HCT116 (cell line): ENCODE results near the gene OR7G1. TPM values are rescaled to one million over a fixed set of nuclear protein-coding genes. Genes with fewer than 3 reads are reported as not detected.

Source experiments
- ATAC-seq: fragments of 200-7000 bp; cut with Tn5 transposase; 2 replicates; pipeline ENCODE4 v1.9.1; 2020; ENCODE audit warnings: mild to moderate bottlenecking, moderate library complexity
- BruUV-seq: library from RNA; stranded (reverse); fragments of 400-500 nt; replicated peaks from 2 replicates; lab custom pipeline; 2021; lab: Mats Ljungman, UMichigan
- CTCF ChIA-PET: fragments of 300-600 bp; sonication (Branson Sonifier 250); formaldehyde crosslinking; loops from one replicate; lab custom pipeline; 2021; ENCODE audit warnings: antibody characterized with exemption; lab: Charles Lee
- POLR2A ChIA-PET: fragments of 300-600, 350-600 bp; sonication (Branson Sonifier 250); formaldehyde crosslinking; loops from one replicate; lab custom pipeline; 2021; ENCODE audit warnings: antibody characterized with exemption; lab: Charles Lee
- RAD21 ChIA-PET, 2 experiments: fragments of 300-600 bp; sonication (Branson Sonifier 250); formaldehyde crosslinking; loops; one replicate each; lab custom pipeline; 2023; ENCODE audit warnings: low total read pairs in 2 of 2; ENCODE audit not compliant: uncharacterized antibody in 2 of 2, unreplicated experiment in 2 of 2, low non-redundant PET in 1 of 2; lab: Charles Lee
- DNase-seq: peaks from one replicate; pipeline ENCODE4 v3.0.0-alpha.2; 2010; ENCODE audit warnings: low read depth, low spot score
- H2AFZ ChIP-seq: fragments of 200-600 bp; shearing (Covaris generic), sonication (generic); 2 replicates; pipeline ENCODE4 v1.6.1; 2017; ENCODE audit warnings: low read depth, mixed run types, mixed read lengths, antibody characterized with exemption, low read length; ENCODE audit not compliant: poor library complexity, severe bottlenecking
- H3K27ac ChIP-seq: 2 replicates; pipeline ENCODE4 v1.5.1; 2012; ENCODE audit warnings: low read depth, low read length
- H3K27me3 ChIP-seq: fragments of 200-600 bp; sonication (generic); 2 replicates; pipeline ENCODE4 v1.6.1; 2016; ENCODE audit warnings: mixed run types, low read length, mixed read lengths; ENCODE audit not compliant: insufficient read depth
- H3K36me3 ChIP-seq, 2 experiments: fragments of 200-500 bp in 1 of 2; fragments of 200-600 bp in 1 of 2; sonication (Bioruptor generic) in 1 of 2; sonication (generic) in 1 of 2; 2 replicates each; pipeline versions ENCODE4 v1.5.1 to v1.6.1; 2014 to 2016; ENCODE audit warnings: low read length in 2 of 2, inconsistent platforms in 1 of 2, mixed read lengths in 1 of 2, mixed run types in 1 of 2; ENCODE audit not compliant: insufficient read depth in 2 of 2, control insufficient read depth in 1 of 2
- H3K4me1 ChIP-seq, 2 experiments: fragments of 200-600 bp in 1 of 2; sonication (generic) in 1 of 2; 2 replicates each; pipeline versions ENCODE4 v1.5.1 to v1.6.1; 2012 to 2017; ENCODE audit warnings: low read length in 2 of 2, inconsistent platforms in 1 of 2, mild to moderate bottlenecking in 1 of 2, mixed read lengths in 1 of 2, mixed run types in 1 of 2, moderate library complexity in 1 of 2; ENCODE audit not compliant: insufficient read depth in 2 of 2, control insufficient read depth in 1 of 2
- H3K4me2 ChIP-seq: fragments of 200-600 bp; sonication (generic); 2 replicates; pipeline ENCODE4 v1.6.1; 2017; ENCODE audit warnings: mixed run types, low read length, mixed read lengths
- H3K4me3 ChIP-seq, 2 experiments: fragments of 200-600 bp in 1 of 2; sonication (generic) in 1 of 2; replicated peaks in 1 of 2; 2 replicates each; pipeline ENCODE4 v1.5.1; 2011 to 2016; ENCODE audit warnings: low read length in 2 of 2, control low read depth in 1 of 2, low read depth in 1 of 2, mild to moderate bottlenecking in 1 of 2, mixed read lengths in 1 of 2, mixed run types in 1 of 2
- H3K79me2 ChIP-seq: fragments of 200-600 bp; sonication (generic); 2 replicates; pipeline ENCODE4 v1.6.1; 2017; ENCODE audit warnings: mild to moderate bottlenecking, mixed run types, low read length, moderate library complexity, mixed read lengths; ENCODE audit not compliant: insufficient read depth
- H3K9ac ChIP-seq: fragments of 200-600 bp; sonication (generic); 2 replicates; pipeline ENCODE4 v1.6.1; 2016; ENCODE audit warnings: low read length, mixed read lengths
- H3K9me2 ChIP-seq: fragments of 200-600 bp; sonication (generic), shearing (Covaris generic); 2 replicates; pipeline ENCODE4 v1.6.1; 2017; ENCODE audit warnings: mixed run types, mild to moderate bottlenecking, moderate library complexity; ENCODE audit not compliant: insufficient read depth
- H3K9me3 ChIP-seq, 2 experiments: fragments of 200-500 bp in 1 of 2; fragments of 200-600 bp in 1 of 2; sonication (Bioruptor generic) in 1 of 2; sonication (generic) in 1 of 2; 2 replicates each; pipeline ENCODE4 v1.6.1; 2014 to 2017; ENCODE audit warnings: low read length in 2 of 2, mixed read lengths in 2 of 2, inconsistent platforms in 1 of 2, low read depth in 1 of 2, mild to moderate bottlenecking in 1 of 2, mixed run types in 1 of 2, moderate library complexity in 1 of 2; ENCODE audit not compliant: control insufficient read depth in 1 of 2, insufficient read depth in 1 of 2
- H4K20me1 ChIP-seq: fragments of 200-600 bp; sonication (generic), shearing (Covaris generic); 2 replicates; pipeline ENCODE4 v1.6.1; 2017; ENCODE audit warnings: mixed run types, mild to moderate bottlenecking, moderate library complexity; ENCODE audit not compliant: insufficient read depth
- EZH2phosphoT487 ChIP-seq: fragments of 200-600 bp; IDR thresholded peaks from 2 replicates; pipeline ENCODE4 v1.6.1; 2018; ENCODE audit warnings: antibody characterized with exemption, borderline replicate concordance
- POLR2A ChIP-seq: IDR thresholded peaks from 2 replicates; pipeline ENCODE4 v1.7.0; 2011; ENCODE audit warnings: borderline replicate concordance; ENCODE audit not compliant: insufficient read depth, insufficient read length; ENCODE audit errors: extremely low read depth
- POLR2AphosphoS5 ChIP-seq: IDR thresholded peaks from 2 replicates; pipeline ENCODE4 v1.6.1; 2011; ENCODE audit warnings: mild to moderate bottlenecking, low read depth, low read length, moderate library complexity
- SP1 ChIP-seq: IDR thresholded peaks from 2 replicates; pipeline ENCODE4 v1.6.1; 2012; ENCODE audit warnings: low read depth
- ZNF274 ChIP-seq: fragments of 200-500 bp; sonication (Bioruptor generic); IDR thresholded peaks from 2 replicates; pipeline ENCODE4 v1.6.1; 2014; ENCODE audit warnings: mild to moderate bottlenecking, low read depth, low read length, inconsistent platforms
- intact Hi-C: fragments of 100-400 bp; cut with micrococcal nuclease; formaldehyde crosslinking; loops from 2 replicates; pipeline ENCODE4 v1.10.0; 2022
- total RNA-seq: library from RNA; stranded (reverse); gene quantifications from one replicate; pipeline ENCODE4 v1.2.1, GENCODE V29; 2021; ENCODE audit not compliant: unreplicated experiment
- TF ChIP-seq, protein P1 (sequence below): IDR thresholded peaks from 2 replicates; pipeline ENCODE4 v1.6.1; 2012
- TF ChIP-seq, protein P2 (sequence below): IDR thresholded peaks from 2 replicates; pipeline ENCODE4 v1.6.1; 2012
- TF ChIP-seq, protein P3 (sequence below): IDR thresholded peaks from 2 replicates; pipeline ENCODE4 v1.6.1; 2012; ENCODE audit warnings: low read depth
- TF ChIP-seq, protein P4 (sequence below), 3 experiments: fragments of 200-600 bp in 1 of 3; sonication (generic) in 1 of 3; IDR thresholded peaks in 2 of 3; conservative IDR thresholded peaks in 1 of 3; 2 replicates each; pipeline ENCODE4 v1.5.1; 2012 to 2017; ENCODE audit warnings: low read depth in 2 of 3, low read length in 2 of 3, antibody characterized with exemption in 1 of 3, borderline replicate concordance in 1 of 3, control low read depth in 1 of 3, mild to moderate bottlenecking in 1 of 3, mixed read lengths in 1 of 3, mixed run types in 1 of 3, moderate library complexity in 1 of 3; ENCODE audit not compliant: insufficient read depth in 1 of 3

The OR7G1 gene
- total RNA-seq, 1 experiment from 2014 or later: not detected

DNA sequence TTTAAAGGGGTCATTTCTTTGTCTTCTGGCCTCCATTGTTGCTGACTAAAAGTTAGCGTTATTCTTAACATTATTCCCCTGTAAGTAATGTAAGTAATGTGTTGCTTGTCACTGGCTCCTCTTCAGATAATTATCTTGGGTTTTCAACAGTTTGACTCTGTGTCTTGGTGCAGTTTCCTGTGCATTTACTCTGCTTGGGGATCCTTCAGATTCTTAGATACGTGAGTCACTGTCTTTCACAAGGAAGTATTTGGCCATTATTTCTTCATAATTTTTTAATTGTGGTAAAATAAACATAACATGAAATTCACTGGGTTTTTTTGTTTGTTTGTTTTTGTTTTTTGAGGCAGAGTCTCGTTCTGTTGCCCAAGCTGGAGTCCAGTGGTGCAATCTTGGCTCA is 49.7 kb upstream of the OR7G1 start:
- intact Hi-C loops: no loop called here
- Histone ChIP-seq H3K27ac (no peak overlapping the region), H4K20me1 (no peaks in the 10 kb centered on the region), H3K36me3 (peaks cover 27 to 32% of the 10 kb centered on the region in 2 experiments), H3K4me3 (no peak overlapping the region), H3K4me1 (no peaks in the 10 kb centered on the region), H2AFZ (no peak overlapping the region), H3K9me2 (no peaks in the 10 kb centered on the region), H3K9me3 (peaks cover 17 to 32% of the 10 kb centered on the region in 2 experiments; a peak in 3 of 4 replicates), H3K4me2 (no peak overlapping the region), H3K27me3 (no peaks in the 10 kb centered on the region), H3K9ac (no peak overlapping the region), H3K79me2 (peaks cover 17% of the 10 kb centered on the region; the same call in 1 of the 2 replicates)
- BruUV-seq: no TSS peak
- CTCF ChIA-PET: no interaction called here
- DNase-seq (no peak), ATAC-seq (no peak)
- POLR2A ChIA-PET: no interaction called here
- RAD21 ChIA-PET: no interaction called here
- TF ChIP-seq, protein P1, sequence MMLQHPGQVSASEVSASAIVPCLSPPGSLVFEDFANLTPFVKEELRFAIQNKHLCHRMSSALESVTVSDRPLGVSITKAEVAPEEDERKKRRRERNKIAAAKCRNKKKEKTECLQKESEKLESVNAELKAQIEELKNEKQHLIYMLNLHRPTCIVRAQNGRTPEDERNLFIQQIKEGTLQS: no peak
- TF ChIP-seq SP1: no peak
- TF ChIP-seq, protein P2, sequence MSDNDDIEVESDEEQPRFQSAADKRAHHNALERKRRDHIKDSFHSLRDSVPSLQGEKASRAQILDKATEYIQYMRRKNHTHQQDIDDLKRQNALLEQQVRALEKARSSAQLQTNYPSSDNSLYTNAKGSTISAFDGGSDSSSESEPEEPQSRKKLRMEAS: no peak
- TF ChIP-seq, protein P3, sequence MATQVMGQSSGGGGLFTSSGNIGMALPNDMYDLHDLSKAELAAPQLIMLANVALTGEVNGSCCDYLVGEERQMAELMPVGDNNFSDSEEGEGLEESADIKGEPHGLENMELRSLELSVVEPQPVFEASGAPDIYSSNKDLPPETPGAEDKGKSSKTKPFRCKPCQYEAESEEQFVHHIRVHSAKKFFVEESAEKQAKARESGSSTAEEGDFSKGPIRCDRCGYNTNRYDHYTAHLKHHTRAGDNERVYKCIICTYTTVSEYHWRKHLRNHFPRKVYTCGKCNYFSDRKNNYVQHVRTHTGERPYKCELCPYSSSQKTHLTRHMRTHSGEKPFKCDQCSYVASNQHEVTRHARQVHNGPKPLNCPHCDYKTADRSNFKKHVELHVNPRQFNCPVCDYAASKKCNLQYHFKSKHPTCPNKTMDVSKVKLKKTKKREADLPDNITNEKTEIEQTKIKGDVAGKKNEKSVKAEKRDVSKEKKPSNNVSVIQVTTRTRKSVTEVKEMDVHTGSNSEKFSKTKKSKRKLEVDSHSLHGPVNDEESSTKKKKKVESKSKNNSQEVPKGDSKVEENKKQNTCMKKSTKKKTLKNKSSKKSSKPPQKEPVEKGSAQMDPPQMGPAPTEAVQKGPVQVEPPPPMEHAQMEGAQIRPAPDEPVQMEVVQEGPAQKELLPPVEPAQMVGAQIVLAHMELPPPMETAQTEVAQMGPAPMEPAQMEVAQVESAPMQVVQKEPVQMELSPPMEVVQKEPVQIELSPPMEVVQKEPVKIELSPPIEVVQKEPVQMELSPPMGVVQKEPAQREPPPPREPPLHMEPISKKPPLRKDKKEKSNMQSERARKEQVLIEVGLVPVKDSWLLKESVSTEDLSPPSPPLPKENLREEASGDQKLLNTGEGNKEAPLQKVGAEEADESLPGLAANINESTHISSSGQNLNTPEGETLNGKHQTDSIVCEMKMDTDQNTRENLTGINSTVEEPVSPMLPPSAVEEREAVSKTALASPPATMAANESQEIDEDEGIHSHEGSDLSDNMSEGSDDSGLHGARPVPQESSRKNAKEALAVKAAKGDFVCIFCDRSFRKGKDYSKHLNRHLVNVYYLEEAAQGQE: no peak

DNA sequence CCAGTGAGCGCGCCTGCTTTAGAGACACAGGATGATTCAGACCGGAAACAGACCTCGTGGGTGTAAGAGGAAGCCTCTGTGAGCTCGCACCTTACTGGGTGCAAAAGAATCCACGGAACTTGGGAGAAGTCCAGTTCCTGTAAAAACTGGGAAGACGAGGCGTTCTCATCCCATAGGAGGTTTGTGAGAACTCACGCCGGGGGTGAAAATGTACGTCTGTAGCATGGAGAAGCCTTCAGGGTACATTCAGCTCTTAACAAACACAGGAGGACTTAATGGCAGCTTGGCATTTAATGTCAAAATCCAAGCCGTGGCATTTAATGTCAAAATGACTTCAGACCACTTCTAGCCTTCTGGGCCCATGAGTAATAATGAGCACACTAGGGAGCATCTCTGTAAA is 45.9 kb upstream of the OR7G1 start:
- Histone ChIP-seq H3K9ac (no peak overlapping the region), H3K27ac (no peak overlapping the region), H3K9me3 (peaks cover 33 to 52% of the 10 kb centered on the region in 2 experiments; a peak in 3 of 4 replicates), H3K4me2 (no peak overlapping the region), H3K79me2 (peaks cover 41% of the 10 kb centered on the region), H3K4me1 (no peaks in the 10 kb centered on the region), H4K20me1 (no peaks in the 10 kb centered on the region), H3K27me3 (no peaks in the 10 kb centered on the region), H3K36me3 (peaks cover 63 to 69% of the 10 kb centered on the region in 2 experiments), H2AFZ (no peak overlapping the region), H3K4me3 (no peak overlapping the region), H3K9me2 (no peaks in the 10 kb centered on the region)
- RAD21 ChIA-PET: no interaction called here
- POLR2A ChIA-PET: no interaction called here
- DNase-seq: no peak
- intact Hi-C loops: no loop called here
- BruUV-seq: TSS peak; percentile 7
- no peak for ATAC-seq
- CTCF ChIA-PET: no interaction called here
- TF ChIP-seq EZH2phosphoT487 (no peak), POLR2AphosphoS5 (no peak), POLR2A (no peak), ZNF274 (peak; percentile 57)
- TF ChIP-seq, protein P2: no peak
- TF ChIP-seq, protein P4, sequence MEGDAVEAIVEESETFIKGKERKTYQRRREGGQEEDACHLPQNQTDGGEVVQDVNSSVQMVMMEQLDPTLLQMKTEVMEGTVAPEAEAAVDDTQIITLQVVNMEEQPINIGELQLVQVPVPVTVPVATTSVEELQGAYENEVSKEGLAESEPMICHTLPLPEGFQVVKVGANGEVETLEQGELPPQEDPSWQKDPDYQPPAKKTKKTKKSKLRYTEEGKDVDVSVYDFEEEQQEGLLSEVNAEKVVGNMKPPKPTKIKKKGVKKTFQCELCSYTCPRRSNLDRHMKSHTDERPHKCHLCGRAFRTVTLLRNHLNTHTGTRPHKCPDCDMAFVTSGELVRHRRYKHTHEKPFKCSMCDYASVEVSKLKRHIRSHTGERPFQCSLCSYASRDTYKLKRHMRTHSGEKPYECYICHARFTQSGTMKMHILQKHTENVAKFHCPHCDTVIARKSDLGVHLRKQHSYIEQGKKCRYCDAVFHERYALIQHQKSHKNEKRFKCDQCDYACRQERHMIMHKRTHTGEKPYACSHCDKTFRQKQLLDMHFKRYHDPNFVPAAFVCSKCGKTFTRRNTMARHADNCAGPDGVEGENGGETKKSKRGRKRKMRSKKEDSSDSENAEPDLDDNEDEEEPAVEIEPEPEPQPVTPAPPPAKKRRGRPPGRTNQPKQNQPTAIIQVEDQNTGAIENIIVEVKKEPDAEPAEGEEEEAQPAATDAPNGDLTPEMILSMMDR (IDR thresholded peaks at IDR 0.05 in 2 of 3, conservative IDR thresholded peaks at IDR 0.05 in 1 of 3; ENCODE audit: borderline replicate concordance in 1 of 3, insufficient read depth in 1 of 3, low read depth in 2 of 3, low read length in 2 of 3): no peak
